Limb (tissue), 2 donors: Measurements from ENCODE around the gene RGMB.
"Not testable (repeated sequence)": the region's sequence is repeated elsewhere in the genome, so short reads cannot be mapped to it uniquely, and the experiment has no call there.

Source experiments
- DNase-seq, 2 donors: peaks; one replicate each; pipeline ENCODE4 v3.0.0-alpha.2; 2016; ENCODE audit errors: extremely low spot score in 2 of 2

Gene RGMB, protein sequence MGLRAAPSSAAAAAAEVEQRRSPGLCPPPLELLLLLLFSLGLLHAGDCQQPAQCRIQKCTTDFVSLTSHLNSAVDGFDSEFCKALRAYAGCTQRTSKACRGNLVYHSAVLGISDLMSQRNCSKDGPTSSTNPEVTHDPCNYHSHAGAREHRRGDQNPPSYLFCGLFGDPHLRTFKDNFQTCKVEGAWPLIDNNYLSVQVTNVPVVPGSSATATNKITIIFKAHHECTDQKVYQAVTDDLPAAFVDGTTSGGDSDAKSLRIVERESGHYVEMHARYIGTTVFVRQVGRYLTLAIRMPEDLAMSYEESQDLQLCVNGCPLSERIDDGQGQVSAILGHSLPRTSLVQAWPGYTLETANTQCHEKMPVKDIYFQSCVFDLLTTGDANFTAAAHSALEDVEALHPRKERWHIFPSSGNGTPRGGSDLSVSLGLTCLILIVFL

DNA sequence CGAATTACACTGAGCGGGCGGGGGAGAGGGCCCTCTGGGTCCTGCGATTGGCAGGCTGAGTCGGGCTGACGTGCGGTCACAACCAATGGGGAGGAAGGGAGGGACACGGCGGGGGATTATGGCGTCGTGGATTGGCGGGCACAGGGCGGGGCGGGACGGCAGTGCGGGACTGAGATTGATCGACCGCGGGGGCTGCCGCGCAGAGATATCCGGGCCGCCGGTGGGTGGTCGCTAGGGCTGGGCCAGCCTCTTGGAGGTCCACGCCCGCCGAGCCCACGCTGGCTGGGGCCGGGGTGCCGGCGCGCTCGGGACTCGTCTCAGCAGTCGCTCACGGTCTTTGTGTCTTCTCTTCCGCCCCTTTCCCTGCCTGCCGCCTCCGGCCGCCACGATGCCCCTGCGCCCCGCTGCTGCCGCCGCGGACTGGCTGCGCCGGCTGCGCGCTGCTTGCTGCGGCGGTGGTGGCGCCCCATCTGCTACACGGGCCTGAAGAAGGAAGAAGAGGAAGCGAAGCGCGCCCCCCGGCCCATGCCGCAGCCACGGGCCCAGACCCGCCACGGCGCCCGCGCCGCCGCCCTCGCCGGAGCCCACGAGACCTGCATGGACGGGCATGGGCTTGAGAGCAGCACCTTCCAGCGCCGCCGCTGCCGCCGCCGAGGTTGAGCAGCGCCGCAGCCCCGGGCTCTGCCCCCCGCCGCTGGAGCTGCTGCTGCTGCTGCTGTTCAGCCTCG, at the start of gene RGMB:
Gene RGMB, plus strand, starts transcription at position 200 of the 728 bp plus-strand sequence. Its CDS starts 408 bp downstream, at position 608.
- peak; percentile 98 to 99 for DNase-seq

DNA sequence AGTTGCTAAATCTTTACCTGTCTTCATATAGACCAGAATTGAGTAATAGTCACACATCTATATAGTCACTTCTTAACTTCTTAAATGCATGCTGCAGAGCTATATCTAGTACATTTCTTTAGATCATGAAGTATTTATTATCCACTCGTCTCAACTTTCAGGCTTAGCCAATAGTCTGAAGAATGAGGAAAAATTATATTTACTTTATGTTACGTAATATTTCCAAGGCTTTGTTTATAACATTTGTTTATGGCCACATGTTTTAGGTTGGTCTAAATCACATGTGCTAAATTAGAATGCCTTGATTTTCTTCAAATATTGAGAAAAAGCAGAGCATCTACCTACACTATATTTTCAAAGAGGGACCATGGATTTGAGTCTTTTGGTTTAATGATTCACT, 47.2 kb upstream of the RGMB start:
- no peak for DNase-seq

DNA sequence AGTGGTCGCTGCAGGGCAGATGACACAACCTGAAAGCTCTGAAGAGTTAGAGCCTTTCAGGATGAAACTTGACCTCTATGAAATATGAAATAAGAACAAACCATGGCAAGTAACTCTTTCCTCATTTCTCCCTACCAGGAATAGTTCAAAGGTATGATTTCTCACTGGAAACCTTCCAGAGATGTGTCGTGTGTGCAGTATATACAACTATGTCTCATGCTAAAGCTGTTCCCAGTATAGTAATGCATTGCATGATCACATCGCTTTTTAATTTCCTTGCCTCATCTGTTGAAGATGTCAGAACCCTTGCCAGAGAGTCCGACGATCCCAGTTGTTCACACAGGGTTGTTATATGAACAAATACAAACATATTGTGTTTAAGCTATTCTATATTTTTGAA, 45.8 kb upstream of the RGMB start:
- DNase-seq = no peak

DNA sequence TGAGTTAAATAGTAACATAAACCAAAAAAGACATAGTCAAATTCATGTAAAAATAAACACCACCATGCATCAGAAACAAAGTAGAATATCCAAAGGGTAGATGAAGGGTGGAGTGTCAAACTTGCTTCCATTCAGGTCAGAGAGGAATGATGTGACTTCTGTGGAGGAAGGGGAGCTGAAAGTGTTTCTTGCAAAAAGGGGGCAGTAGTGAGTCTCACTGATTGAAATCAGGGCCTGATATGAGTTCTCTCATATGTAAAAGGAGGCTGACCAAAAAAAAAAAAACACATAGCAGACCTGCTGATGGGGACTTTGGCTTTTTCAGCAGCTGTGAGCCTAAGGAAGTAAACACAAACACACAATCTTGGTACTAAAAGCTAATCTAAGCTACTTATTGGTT, 38.8 kb upstream of the RGMB start:
- no peak for DNase-seq

DNA sequence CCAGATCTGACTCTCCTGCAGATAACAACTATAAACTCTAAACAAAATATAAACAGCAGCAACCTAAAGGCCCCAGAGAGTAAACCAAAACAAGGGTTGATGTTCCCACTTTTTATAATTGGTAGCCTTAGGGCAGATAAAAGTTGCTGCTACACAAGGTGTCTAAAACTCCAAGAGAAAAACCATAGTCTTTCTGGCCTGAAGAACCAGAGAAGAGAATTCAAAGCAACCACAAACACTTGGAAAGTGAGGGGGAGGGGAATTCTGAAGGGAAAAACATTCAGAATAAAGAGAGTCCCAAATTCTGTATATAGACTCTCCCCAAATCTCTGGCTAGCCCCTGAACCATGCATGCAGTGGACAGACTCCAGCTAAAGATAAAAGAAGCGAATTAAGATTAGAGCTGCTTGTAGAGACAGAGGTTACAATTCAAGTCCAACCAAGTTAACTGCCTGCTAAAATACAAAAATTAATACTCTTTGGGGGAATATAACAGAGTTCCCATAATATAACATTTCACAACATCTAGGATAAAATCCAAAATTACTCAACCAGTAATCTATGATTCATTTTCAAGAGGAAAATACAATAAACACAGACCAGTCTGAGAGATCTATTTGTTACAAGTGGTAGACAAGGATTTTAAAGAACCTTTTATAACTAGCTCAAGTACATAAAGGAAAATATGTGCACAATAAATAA, 37.5 kb upstream of the RGMB start:
- DNase-seq = no peak

DNA sequence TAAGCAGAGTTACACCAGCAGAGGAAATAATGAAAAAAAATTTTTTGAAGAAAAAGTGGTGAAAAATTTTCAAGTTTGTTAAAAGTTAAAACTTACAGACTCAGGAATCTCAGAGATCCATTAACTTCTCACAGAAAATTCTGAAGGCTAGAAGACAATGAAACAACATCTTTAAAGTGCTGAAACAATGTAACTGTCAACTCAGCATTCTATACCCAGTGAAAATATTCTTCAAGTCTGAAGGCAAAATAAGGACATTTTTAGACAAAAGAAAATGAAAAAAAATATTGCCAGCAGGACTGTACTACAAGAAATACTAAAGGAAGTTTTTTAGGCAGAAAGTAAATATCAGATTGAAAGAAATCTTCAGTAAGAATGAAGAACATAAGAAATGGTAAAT, 36.7 kb upstream of the RGMB start:
- DNase-seq = no peak

DNA sequence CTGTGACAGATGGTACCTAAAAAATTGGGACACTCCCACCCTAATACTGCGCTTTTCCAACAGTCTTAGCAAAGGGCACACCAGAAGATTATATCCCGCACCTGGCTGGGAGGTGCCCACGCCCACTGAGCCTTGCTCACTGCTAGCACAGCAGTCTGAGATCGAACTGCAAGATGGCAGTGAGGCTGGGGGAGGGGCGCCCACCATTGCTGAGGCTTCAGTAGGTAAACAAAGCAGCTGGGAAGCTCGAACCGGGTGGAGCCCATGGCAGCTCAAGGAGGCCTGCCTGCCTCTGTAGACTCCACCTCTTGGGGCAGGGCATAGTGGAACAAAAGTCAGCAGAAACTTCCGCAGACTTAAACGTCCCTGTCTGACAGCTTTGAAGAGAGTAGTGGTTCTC, 36.0 kb upstream of the RGMB start:
- not testable (repeated sequence) for DNase-seq

DNA sequence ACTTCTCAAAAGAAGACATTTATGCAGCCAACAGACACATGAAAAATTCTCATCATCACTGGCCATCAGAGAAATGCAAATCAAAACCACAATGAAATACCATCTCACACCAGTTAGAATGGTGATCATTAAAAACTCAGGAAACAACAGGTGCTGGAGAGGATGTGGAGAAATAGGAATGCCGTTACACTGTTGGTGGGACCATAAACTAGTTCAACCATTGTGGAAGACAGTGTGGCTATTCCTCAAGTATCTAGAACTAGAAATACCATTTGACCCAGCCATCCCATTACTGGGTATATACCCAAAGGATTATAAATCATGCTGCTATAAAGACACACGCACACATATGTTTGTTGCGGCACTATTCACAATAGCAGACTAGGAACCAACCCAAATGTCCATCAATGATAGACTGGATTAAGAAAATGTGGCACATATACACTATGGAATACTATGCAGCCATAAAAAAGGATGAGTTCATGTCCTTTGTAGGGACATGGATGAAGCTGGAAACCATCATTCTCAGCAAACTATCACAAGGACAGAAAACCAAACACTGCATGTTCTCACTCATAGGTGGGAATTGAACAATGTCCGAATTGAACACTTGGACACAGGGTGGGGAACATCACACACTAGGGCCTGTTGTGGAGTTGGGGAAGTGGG, 34.8 kb upstream of the RGMB start:
- not testable (repeated sequence) for DNase-seq

DNA sequence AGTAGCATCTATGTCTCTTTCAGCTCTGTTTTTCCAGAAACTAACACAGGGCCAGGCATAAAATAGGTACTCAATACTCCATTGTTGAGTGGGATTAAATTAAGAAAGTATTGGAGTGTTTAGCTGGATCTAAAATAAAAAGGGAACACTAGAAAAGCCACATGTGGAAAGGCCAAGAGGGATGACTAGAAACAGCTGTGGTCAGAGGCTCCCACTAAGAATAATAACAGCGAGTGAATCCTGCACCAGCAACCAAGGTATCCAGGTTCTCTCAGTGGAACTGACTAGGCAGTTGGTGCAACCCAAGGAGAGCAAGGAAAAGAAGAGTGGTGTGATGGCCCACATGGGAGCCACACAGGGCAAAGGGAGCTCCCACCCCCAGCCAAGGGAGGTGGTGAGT, 31.5 kb upstream of the RGMB start:
- DNase-seq = no peak

DNA sequence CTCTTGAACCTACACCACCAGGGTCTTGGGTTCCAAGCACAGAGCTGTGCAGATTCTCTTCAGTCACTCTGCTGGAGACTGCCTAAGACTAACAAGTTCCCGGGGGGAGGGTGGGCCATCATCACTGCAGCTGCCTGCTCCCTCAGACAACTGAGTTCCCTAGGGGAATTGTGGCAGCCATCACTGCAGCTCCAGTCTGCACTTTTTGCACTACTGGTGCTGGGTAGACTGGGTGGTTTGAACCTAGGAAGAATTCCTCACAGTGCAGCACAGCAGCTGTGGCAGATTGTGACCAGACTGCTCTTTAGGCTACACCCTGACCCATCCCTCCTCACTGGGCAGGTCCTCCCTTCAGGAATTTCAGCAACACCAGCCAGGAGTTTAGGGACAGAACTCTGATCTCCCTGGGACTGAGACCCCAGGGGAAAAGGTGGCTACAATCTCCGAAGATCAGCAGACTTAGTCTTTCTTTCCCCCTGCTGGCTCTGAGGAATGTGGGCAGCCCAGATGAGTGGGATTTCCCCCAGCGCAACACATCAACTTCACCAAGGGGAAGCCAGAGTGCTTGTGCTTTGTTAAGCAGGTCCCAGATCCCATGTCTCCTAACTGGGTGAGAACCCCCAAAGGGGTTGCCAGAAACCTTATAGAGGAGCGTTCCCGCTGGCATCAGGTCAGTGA, 30.9 kb upstream of the RGMB start:
- DNase-seq = no peak

DNA sequence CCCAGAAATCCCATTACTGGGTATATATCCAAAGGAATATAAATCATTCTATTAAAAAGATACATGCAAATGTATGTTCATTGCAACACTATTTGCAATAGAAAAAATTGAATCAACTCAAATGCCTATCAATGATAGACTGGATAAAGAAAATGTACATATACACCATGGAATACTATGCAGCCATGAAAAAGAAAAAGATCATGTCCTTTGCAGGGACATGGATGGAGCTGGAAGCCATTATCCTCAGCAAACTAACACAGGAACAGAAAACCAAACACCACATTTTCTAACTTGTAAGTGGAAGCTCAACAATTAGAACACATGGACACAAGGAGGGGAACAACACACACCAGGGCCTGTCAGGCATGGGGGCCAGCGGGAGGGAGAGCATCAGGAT, 25.2 kb upstream of the RGMB start:
- DNase-seq = not testable (repeated sequence)

DNA sequence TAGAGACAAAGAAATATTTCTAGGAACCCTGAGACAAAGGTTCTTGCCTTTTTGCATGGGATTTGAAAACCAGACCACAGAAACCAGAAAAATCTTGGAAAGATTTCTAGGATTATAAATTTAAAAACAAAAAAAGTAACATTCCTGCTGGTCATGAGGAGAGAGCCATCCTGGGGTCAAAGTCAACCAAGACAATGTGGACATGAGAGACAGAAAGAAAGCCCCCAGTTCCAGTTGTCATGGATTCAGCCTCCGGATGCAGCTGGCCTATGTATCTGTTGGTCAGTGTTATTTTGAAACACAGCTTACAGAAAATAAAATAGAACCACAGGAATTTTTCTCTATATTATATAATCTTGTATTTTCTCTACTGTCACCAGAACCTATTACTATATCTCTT, 24.4 kb upstream of the RGMB start:
- no peak for DNase-seq

DNA sequence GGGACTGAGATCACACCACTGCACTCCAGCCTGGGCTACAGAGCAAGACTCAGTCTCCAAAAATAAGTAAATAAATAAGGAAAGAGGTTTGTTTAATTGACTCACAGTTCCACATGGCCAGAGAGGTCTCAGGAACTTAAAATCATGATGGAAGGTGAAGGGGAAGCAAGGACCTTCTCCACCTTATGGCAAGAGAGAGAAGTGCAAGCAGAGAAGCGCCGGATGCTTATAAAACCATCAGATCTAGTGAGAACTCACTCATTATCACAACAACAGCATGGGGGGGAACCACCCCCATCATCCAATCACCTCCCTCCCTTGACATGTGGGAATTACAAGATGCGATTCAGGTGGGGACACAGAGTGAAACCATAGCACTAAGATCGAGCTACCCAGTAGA, 22.8 kb upstream of the RGMB start:
- DNase-seq = no peak

DNA sequence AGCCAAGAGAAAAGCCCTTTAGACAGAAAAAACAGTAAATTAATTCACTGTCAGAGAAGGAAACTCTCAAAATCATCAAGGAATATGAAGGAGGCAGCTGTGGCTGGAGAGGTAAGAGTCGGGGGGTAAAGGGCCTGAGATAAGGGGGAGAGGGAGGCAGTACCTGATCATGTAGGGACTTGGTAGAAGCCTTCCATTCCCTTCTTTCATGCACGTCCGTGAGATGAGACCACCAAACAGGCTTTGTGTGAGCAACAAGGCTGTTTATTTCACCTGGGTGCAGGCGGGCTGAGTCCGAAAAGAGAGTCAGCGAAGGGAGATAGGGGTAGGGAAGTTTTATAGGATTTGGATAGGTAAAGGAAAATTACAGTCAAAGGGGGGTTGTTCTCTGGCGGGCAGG, 21.1 kb upstream of the RGMB start:
- not testable (repeated sequence) for DNase-seq

DNA sequence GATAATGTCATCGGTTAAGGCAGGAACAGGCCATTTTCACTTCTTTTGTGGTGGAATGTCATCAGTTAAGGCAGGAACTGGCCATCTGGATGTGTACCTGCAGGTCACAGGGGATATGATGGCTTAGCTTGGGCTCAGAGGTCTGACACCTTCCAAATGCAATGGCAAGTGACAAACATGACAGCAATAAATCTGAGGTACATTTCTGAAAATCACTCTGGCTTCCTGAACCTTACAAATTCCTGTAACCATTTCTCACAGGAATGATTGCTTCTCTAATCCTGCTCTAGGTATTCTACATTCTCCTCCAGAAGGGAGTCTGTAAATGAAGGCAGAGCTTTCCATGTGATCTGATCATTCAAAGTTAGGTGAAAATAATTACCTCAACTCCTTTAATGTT, 20.7 kb upstream of the RGMB start:
- DNase-seq = not testable (repeated sequence)

DNA sequence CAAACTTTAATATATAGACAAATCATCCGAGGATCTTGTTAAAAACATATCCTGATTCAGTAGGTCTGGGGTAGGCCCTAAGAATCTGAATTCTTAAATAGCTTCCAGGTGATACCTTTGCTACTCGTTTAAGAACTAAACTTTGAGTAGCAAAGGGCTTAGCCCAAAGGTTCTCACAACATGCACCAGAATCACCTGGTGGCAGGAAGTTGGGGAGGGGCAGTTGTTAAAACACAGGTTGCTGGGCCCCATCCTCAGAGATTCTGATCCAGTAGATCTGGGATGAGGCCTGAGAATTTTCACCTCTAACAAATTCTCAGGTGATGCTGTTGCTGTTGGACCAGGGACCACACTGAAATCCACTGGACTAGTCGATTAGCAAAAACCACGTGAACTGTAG, 20.0 kb upstream of the RGMB start:
- DNase-seq = no peak

DNA sequence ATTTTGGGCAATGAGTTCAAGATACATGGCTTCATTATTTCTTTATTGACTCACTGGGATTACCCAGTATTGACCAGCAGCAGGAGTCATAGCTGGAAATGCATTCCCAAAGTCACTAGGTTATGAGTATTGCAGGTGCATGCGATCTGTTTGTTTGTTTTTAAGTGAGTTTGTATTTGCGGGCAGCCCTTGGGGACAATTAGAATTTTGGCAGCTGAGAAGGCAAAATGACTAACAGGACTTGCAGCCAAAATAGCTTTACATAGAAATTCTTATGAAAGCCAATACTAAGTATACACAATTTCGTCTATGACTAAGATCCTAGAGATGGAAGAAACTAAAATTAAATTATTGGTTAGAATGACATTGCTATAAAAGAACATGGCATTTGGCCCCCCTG, 18.1 kb upstream of the RGMB start:
- no peak for DNase-seq

DNA sequence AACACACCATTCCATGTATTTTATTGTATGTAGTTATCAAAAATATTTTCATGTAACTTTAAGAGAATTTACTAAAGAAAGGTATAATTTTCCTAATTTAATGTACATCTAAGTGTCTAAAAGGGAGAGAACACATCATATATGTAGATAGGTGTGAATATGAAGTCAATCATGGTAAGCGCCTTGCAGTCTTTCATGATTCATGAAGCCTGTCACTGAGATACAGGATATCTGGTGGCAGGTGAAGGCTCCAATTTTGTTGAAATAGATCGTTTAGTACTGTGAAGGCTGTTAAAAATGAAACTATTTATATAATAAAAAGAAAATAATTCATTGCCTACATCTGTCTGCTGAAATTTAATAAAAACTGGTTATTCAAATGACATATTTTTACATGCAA, 15.5 kb upstream of the RGMB start:
- no peak for DNase-seq

DNA sequence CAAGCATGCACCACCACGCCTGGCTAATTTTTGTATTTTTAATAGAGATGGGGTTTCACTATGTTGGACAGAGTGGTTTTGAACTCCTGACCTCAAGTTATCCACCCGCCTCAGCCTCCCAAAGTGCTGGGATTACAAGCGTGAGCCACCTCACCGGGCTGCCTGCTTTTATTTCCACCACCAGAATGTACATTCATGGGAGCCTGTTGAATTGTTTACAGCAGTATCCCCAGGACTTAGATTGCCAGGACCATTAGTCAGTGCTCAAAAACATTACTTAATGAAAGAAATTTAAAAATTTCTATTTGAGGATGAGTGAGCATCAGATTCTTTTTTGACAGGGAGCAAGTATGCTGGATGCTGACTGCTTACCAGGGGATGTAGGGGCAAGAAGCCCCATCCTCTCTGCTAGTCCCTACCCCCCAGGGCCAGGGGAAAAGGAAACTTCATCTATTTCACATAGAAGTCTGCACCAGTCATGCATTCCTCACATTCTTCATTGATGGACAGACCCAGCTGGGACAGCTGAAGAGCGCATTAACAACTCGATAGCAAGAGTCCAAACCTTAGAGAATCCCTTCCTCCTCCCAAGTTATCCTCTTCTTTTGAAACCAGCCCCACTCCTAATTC, 10.3 kb upstream of the RGMB start:
- DNase-seq = peak; percentile 39 to 69

DNA sequence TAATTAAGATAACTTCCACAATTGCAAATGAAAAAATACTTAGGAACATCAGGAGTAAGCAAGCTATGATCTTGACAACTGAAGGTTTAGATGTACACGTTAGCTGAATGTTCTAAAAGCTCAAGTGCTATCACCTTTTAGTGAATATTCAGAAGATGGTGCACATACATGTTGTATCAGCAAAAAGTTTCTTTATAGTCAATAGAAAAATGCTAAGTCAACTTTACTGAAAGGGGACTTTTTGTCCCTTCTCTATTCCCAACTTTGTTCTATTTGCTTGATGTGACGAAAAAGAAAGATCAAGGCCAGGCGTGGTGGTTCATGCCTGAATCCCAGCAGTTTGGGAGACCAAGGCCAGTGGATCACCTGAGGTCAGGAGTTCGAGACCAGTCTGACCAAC, 7.6 kb upstream of the RGMB start:
- no peak for DNase-seq

DNA sequence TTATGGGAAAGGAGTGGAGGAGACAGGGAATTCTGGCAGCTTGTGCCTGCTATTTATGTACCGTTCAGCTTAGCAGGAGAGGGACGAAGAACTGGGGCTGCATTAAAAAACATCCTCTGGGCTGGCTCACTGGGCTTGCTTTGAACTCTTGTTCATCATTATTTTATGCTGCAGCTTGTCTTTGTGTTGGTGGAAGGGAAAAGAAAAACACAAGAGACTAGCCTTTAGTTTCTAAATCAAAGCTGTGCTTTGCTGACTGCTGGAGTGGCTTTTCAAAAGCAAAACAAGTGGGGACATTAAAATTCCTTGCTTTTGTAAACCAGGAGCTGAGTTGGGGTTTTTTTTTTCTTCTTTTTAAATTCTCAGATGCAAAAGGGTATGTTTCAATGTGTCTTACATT, 5.9 kb upstream of the RGMB start:
- DNase-seq = no peak
